ENCODE data around the gene CHN1.

- no peak for TF ChIP-seq CTCF (IDR thresholded peaks at IDR 0.05)
- TF ChIP-seq EZH2 (IDR thresholded peaks at IDR 0.05) = no peak
- TF ChIP-seq EZH2phosphoT487 (IDR thresholded peaks at IDR 0.05) = no peak
These were observed 216.2 kb downstream of the CHN1 start for GRCh38 chr2:174789001-174789400.

Data from neural progenitor cell (in vitro differentiated cells).